Right lobe of liver (tissue), 6 donors: ENCODE data around the gene TPGS2. TPM values are rescaled to one million over a fixed set of nuclear protein-coding genes. Genes with fewer than 3 reads are reported as not detected.

Source experiments
- ATAC-seq, 4 donors: fragments of 200-7000 bp; cut with Tn5 transposase; one replicate each; pipeline ENCODE4 v1.9.1; 2020; ENCODE audit warnings: mild to moderate bottlenecking in 4 of 4, moderate library complexity in 4 of 4
- DNase-seq, 3 donors: peaks; one replicate each; pipeline ENCODE4 v3.0.0-alpha.2; 2020
- H3K27ac ChIP-seq, 3 donors: fragments of 200-600 bp; one replicate each; pipeline ENCODE4 v1.8.0; 2022
- H3K27me3 ChIP-seq, 2 donors: fragments of 200-600 bp; one replicate each; pipeline ENCODE4 v1.8.0; 2022
- H3K36me3 ChIP-seq, 4 donors: fragments of 200-600 bp; sonication (generic) in 1 of 4; one replicate each; pipeline versions ENCODE4 v1.5.1 to v1.8.0; 2017 to 2022; ENCODE audit warnings: control low read depth in 1 of 4
- H3K4me1 ChIP-seq, 4 donors: fragments of 200-600 bp; sonication (generic) in 1 of 4; one replicate each; pipeline versions ENCODE4 v1.5.1 to v1.8.0; 2017 to 2022; ENCODE audit warnings: control low read depth in 1 of 4
- H3K4me3 ChIP-seq, 3 donors: fragments of 200-600 bp; one replicate each; pipeline ENCODE4 v1.8.0; 2022
- H3K9me3 ChIP-seq, 4 donors: fragments of 200-600 bp; sonication (generic) in 1 of 4; one replicate each; pipeline versions ENCODE4 v1.5.1 to v1.8.0; 2017 to 2022; ENCODE audit warnings: control low read depth in 1 of 4
- CTCF ChIP-seq, 4 donors: fragments of 200-600 bp in 3 of 4; fragments of 450-650 bp in 1 of 4; IDR thresholded peaks; one replicate each; pipeline versions ENCODE4 v1.5.1 to v1.8.0; 2016 to 2022; ENCODE audit warnings: antibody characterized with exemption in 4 of 4, mild to moderate bottlenecking in 2 of 4
- POLR2A ChIP-seq: fragments of 450-650 bp; IDR thresholded peaks from one replicate; pipeline ENCODE4 v1.6.1; 2017; ENCODE audit warnings: antibody characterized with exemption, mild to moderate bottlenecking
- WGBS: methylation state at CpG from one replicate; pipeline ENCODE4 v1.1.6; 2018; ENCODE audit warnings: low coverage, low lambda C conversion rate; ENCODE audit not compliant: insufficient coverage; ENCODE audit errors: missing lambda C conversion rate; 5-methylcytosine and 5-hydroxymethylcytosine counted together
- intact Hi-C, 2 donors: fragments of 100-400 bp; cut with DNase I; formaldehyde crosslinking; loops; one replicate each; pipeline versions ENCODE4 v1.11.2 to v1.14.1; 2022
- total RNA-seq, 6 experiments: library from RNA; depleted of rRNA in 2 of 6; stranded (reverse); fragments of >200 nt in 2 of 6; fragmentation: NEBNext Ultra II Directional in 3 of 6; extraction: Animal tissue kit (Norgen Biotek cat#: 25700) in 3 of 6; gene quantifications; one replicate each; pipeline versions ENCODE4 v1.1.0 to v1.2.4, GENCODE V29; 2016 to 2023
- donor health status: DM: no; HTN: yes; CAD: no.
- donor health status: DM: no; HTN: no; CAD: no.
- donor health status: DM: no; HTN: no; CAD: no.
- donor health status: DM: no; HTN: yes; CAD: no.
- donor health status: DM: no; HTN: yes; CAD: no.

TPGS2 gene
- total RNA-seq, 6 experiments from 2014 or later = 14.0 to 56.2 (median 23.1) TPM

GRCh38 chr18:36782710-36783109, 46.1 kb downstream of the TPGS2 start:
- TF ChIP-seq POLR2A = no peak
- TF ChIP-seq CTCF (IDR thresholded peaks at IDR 0.05) = no peak
- no peak for ATAC-seq
- Histone ChIP-seq H3K4me3 (no peak overlapping the region), H3K4me1 (no peaks in the 10 kb centered on the region), H3K27me3 (no peaks in the 10 kb centered on the region), H3K36me3 (no peaks in the 10 kb centered on the region), H3K27ac (no peak overlapping the region), H3K9me3 (no peaks in the 10 kb centered on the region)
- 90% methylated on average over 9 of the region's 9 CpGs for WGBS
- intact Hi-C loops = no loop called here
- DNase-seq = no peak

- TF ChIP-seq CTCF (IDR thresholded peaks at IDR 0.05) (no peak), POLR2A (no peak)
- no peak overlapping the region for H3K27ac ChIP-seq
- no peaks in the 10 kb centered on the region for H3K36me3 ChIP-seq
- no peaks in the 10 kb centered on the region for H3K27me3 ChIP-seq
- H3K4me1 ChIP-seq = no peaks in the 10 kb centered on the region
- WGBS = 81% methylated on average over 2 of the region's 2 CpGs
- ATAC-seq = no peak
- DNase-seq = no peak
- intact Hi-C loops = no loop called here
- no peaks in the 10 kb centered on the region for H3K9me3 ChIP-seq
- no peak overlapping the region for H3K4me3 ChIP-seq
These were observed 48.1 kb downstream of the TPGS2 start for GRCh38 chr18:36780748-36781147.

GRCh38 chr18:36777566-36777965, 51.2 kb downstream of the TPGS2 start:
- Histone ChIP-seq H3K9me3 (no peaks in the 10 kb centered on the region), H3K27ac (no peak overlapping the region), H3K4me1 (no peaks in the 10 kb centered on the region), H3K27me3 (no peaks in the 10 kb centered on the region), H3K4me3 (no peak overlapping the region), H3K36me3 (no peaks in the 10 kb centered on the region)
- 100% methylated on average over 1 of the region's 1 CpG for WGBS
- intact Hi-C loops = no loop called here
- DNase-seq = no peak
- ATAC-seq = no peak
- TF ChIP-seq POLR2A (no peak), CTCF (IDR thresholded peaks at IDR 0.05) (no peak)

GRCh38 chr18:36776650-36777049, 52.2 kb downstream of the TPGS2 start:
- intact Hi-C loops = no loop called here
- DNase-seq = no peak
- Histone ChIP-seq H3K27ac (no peak overlapping the region), H3K4me3 (no peak overlapping the region), H3K27me3 (no peaks in the 10 kb centered on the region), H3K9me3 (no peaks in the 10 kb centered on the region), H3K4me1 (no peaks in the 10 kb centered on the region), H3K36me3 (no peaks in the 10 kb centered on the region)
- WGBS = 73% methylated on average over 5 of the region's 5 CpGs
- no peak for ATAC-seq
- TF ChIP-seq POLR2A = no peak
- TF ChIP-seq CTCF (IDR thresholded peaks at IDR 0.05) = no peak

- Histone ChIP-seq H3K27ac (no peak overlapping the region), H3K4me1 (no peaks in the 10 kb centered on the region), H3K9me3 (no peaks in the 10 kb centered on the region), H3K27me3 (no peaks in the 10 kb centered on the region), H3K4me3 (no peak overlapping the region), H3K36me3 (no peaks in the 10 kb centered on the region)
- TF ChIP-seq CTCF (IDR thresholded peaks at IDR 0.05) (no peak), POLR2A (no peak)
- intact Hi-C loops = no loop called here
- ATAC-seq (no peak), DNase-seq (no peak)
- 66% methylated on average over 4 of the region's 4 CpGs for WGBS
These were observed 53.4 kb downstream of the TPGS2 start for GRCh38 chr18:36775396-36775795.
